GM19452 (cell line): ENCODE results near the gene RAD1.

Experiments
- ATAC-seq: cut with Tn5 transposase; IDR thresholded peaks from one replicate; pipeline ENCODE4 v1.9.1; 2021; ENCODE audit not compliant: unreplicated experiment

The RAD1 gene

DNA sequence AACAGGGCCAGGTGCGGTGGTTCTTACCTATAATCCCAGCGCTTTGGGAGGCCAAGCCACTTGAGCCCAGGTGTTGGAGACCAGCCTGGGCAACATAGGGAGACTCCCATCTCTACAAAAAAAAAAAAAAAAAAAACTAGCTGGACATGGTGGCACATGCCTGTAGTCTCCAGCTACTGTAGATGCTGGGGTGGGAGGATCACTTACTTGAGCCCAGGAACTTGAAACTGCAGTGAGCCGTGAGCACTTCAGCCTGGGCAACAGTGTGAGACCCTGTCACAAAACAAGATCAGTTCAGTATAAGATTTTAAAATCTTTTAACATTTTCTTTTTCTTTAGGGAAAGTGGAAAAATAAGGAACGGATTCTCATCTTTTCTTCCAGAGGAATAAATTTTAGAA lies 2.7 kb upstream of the RAD1 start:
- ATAC-seq: no peak

DNA sequence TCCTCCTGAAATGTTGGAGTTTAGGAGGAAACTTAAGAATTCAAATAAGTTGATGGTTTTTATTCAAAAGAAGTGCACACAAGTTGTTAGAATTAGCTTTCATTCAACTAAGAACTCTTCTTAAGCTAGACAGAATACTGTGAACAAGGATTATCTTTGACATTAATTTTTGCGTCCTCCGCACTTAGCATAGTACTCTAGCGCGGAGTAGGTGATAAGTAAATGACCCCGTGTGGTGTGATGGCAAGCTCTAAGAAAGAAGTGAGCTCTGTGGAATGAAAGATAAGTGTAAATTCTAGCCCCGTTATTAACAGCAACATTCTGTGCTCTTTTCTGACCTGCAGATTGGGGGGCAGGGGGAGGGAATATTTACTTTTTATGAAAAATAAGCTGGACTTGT lies 1.2 kb upstream of the RAD1 start:
- ATAC-seq: no peak

DNA sequence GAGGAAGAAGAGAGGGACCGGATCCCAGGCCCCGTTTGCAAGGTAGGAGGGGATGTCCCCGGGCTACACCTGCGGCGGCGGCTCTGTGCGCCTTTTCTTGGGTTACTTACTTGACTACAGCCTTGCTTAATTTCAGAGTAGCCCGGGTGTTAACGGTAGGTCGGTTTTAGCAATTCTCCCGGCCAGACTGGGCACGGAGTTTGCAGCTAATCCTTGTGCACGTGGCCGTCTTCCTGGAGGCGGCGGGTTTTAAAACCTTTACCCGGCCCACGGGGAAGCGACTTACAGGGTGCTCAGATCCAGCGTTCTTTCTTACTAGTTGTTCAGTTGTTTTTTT lies 520 bp upstream of the RAD1 start:
- peak; percentile 14 for ATAC-seq

DNA sequence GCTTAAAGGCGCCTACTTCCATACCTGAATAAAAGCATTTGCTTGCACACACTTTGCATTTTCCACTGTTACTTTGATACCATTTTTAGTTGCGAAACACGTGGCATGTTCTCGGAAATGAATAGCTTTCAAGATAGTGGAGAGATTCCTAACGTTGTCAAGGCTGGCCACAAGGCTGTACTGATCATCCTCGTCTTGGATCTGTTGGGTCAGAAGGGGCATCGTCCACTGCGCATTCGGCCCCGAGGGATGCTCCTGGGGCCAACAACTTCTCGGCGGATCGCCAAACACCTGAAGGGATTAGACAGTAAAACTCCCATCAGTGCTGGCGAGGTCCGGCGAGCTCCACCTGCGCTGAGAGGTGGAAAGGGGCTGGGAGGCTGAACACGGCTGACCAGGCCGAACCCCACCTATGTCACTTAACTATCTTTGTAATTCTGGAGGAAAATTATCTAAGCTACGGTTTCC lies 599 bp downstream of the RAD1 start:
- ATAC-seq: peak; percentile 14

DNA sequence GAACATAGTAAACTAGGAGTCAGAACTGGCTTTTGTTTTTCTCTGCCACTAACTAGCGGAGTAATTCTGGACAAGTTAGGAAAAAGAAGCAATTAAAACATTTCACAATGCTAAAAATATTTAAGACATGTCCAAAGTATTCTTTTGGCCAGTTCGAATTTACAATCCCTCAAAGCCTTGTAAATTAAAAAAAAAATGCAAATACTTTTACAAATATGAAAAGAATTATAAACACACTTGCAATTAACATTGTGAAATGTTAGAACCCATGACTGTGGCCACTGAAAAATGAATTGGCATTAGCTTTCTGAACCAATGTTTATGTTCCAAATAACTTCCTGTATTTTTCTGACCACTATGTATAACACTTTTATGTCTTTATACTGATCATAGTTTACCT lies 2.2 kb downstream of the RAD1 start:
- no peak for ATAC-seq

DNA sequence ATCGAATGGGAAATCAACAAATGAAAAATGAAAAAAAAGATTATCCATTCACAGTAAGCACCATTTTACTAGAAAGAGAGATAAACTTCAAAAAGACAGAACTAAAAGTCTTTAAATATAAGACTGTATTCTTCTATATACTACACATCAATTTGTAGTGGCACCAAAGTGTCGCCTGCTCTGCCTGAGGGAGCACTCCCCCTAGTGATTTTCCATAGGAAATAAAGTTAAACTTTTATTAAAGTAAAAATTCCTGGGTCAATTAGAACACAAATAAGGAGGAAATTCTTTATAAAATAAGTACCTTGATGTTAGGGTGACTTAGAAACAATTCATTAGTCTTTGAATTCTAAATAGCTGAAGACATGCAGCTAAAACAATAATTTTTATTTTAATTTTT lies 9.7 kb downstream of the RAD1 start:
- ATAC-seq: no peak

DNA sequence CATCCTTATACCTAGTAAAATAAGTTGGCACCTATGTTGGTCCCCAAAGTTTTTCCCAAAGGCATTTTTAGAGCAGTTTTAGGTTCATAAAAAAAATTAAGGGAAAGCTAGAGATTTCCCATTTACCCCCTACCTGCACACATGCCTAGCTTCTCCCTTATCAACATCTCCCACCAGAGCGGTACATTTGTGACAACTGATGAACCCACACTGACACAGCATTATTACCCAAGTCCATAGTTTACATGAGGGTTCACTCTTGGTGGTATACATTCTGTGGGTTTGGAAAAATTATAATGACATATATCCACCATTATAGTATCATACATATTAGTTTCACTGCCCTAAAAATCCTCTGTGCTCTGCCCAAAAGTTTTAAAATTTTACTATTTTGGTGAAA lies 12.0 kb downstream of the RAD1 start:
- no peak for ATAC-seq

DNA sequence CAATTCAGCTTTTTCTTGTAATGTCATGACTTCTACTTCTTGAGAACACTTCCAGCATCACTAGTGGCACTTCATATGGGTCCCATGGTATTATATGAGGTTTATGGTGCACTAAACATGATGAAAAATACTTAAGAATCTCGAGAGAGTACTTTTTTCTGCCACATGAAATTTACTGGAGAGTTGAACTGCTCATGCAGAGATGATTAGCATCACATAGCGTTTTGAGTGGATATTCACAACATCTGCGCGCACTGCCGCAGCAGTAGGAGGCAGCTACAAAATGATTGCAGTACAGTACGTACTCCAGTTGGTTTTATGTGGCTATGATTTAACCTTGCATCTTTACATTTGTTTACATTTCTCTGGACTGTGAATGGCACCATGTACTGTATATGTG lies 14.7 kb downstream of the RAD1 start:
- no peak for ATAC-seq

DNA sequence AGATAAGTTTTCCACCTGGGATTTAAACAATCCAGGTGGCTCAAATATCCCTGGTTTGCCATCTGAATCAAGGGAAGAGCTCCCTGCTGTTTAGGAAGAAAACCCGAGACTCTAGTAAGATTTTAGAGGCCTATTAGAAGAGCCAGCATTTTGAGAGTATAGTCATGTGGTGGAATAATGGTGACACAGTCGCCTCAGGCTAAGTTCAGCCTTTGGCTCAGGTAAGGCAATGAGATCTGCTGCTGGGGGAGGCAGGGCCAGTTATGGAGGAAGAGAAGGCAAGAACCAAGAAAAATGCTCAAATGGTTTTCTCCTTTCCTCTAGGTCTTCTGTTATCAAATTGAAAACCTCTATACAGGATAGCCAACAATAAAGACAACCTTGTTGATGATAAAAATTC lies 16.2 kb downstream of the RAD1 start:
- no peak for ATAC-seq

DNA sequence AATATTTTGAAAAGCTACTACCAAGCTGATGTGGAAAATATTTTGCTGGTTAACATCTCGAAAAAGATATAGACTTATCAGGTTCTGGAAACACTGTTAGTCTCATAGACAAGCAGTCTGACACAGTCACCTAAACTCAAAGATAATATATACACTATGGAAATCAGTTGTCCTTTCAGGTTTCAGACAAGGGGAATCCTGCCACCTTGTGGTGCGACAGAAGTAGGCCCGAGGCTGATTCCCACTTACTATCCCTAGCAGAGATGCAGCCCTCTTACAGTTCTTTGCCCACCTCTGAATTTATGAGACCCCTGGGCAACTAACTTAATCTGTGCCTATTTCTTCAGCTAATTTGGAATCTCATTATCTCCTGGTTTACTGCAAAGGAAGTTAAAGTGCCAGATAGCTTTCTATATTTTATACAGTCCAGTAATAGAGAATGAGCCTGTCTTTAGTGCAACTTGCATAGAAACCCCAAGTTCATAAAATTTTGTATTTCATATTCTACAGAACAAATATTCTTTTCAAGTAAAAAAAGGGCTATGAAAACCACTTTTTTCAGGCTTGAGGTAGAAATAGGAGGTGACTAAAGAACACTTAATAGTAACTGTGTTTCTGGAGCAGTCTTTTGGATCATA lies 16.9 kb downstream of the RAD1 start:
- no peak for ATAC-seq

DNA sequence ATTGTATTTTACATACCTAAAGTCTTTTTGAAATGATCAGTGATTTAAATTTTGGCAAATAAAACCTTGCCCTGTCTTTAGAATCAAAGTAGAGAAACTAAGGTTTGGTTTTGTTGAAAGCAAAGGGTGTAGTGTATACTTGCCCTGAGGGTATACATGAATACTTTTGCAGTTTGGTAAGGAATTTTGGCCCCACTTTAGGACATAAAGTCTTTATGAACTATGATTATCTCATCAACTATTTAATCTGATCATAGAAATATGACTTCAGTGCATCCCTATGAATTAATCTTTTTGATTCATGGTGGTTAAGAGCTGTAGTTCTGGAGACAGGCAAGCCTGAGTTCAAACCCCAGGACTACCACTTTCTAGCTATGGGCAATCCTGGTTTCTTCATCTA lies 17.7 kb downstream of the RAD1 start:
- ATAC-seq: no peak

DNA sequence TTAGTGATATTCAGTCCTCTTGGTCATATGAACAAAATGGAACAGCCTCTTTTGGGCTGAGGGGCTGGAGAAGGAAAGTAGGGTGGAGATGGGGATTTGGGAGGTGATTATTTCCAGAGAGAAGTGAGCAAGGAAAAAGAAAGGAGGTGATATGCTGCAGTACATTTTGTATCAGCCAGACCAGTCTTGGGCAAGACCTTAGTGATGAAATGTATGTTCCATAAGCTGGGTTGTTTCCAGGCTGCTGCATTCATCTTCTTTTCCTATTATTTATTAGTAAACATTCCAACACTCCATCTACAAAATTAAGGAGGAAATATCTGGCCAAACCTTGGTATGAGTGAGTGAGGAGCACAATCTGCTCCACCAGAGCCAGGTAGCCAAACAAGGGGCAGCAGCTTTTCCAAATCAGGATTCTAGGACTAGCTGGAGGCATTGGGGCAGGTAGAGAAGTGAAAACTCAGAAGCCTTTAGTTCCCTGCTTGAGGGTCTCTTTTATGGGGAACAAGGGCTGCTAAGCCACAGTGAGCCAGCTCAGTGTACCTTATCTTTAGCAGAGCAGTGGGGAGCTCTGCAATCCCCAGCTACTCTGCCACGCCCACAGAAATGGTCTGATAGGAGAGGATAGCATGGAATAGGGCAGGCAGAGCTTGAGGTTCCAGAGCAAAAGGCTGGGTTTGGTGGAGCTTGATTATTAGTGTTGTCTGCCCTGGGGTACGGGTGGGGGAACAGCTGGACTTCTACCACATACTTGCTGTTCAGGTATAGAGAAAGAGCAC lies 19.5 kb downstream of the RAD1 start:
- no peak for ATAC-seq

DNA sequence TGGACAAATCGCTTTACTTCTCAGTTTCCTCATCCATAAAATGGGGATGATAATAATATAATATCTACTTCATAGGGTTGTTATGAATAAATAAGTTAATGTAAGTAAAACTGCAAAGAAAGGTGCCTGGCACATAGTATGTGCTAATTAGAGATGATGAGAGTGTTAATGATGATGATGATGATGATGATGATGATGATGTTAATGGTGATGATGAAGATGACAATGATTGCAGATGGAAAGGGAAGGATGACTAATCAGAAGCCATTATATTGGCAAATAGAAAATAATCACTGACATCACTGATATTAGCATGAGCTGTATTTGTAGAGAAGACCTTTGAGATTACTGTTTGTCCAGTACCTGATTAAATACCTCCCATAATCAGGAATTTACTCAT lies 20.6 kb downstream of the RAD1 start:
- ATAC-seq: no peak

DNA sequence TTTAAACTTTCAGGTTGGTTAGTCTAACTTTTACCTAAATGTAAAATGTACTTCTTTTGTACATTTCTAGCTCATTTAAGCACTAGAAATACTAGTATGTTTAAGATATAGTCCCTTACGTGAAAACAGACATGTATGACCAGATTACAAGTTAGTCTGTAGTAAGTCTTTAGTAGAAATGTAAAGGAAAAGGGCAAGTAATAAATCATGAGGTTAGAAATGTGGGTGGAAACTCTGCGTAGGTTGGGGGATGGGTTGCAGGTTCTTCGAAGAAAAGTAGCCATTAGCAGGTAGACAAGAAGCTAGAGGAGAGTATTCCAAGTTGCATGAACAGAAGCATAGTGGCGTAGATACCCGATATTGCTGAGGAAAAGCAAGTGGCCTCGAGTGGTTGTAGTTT lies 22.9 kb downstream of the RAD1 start:
- ATAC-seq: no peak

DNA sequence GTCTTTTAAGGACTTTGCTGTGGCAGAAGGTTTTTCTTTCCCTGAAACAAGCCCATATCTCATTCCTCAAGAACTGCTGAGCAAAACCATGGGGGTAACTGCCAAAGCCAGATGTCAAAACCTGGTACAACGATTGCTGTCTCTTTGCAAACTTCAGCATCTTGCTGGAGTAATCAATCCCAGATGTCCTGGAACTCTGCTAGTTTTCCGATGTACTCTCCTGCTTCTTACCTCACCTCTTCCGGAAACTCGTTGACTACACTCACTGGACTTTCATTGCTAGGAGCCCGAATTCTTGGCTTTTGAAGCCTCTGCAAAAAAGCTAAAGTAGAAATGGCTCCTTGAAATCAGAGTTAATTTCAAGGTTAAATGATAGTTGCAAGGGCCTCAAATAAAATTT lies 23.3 kb downstream of the RAD1 start:
- no peak for ATAC-seq

DNA sequence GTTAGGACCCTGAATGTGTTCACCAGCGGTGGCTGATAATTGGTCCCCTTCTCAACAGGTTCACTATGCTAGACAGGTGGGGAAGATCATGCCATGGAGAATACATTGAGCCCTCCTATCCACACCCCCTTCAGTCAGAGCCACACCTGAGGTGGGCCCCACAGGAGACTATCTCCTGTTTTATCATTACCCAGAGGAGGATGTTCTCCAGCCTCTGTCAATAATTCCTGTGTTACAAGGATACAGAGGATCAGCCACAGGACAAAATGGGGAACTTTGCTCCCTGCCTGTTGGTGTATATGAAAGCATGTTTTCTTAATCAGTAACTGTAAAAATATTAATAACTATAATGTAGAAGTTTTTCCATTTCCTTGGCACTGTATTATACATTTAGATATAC lies 25.9 kb downstream of the RAD1 start:
- ATAC-seq: no peak

DNA sequence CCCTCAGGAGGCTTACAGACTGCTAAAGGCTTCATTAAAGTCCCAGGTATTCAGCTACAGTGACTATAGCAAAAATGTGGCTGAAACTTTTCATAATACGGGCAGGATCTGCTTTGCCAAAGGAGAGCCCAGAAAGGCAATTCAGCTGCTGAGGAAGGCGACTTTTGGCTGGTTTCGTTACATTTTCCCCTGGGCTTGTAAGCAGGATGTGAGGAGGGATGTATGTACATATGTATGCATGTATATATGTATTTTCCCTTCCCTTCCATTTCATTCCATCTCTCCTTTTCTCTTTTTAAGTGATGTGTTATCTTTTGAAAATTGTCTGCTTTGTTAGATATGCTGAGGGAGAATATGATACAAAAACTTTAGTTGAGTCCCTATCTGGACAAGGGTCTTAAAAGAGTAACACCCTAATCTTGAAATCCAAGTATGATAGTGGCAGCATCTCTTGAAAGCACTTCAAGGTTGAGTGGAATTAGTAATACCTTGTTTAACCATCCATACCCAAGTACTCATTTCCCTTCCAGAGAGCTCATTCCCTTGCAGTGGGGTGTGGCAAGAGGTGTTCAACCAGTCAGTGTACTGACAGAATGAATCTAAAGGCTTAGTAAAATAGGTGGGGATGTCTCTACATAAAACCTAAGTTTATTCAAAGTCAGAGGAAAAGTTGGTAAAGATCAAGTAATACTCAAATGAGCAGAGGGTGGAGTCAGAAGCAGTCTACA lies 28.7 kb downstream of the RAD1 start:
- ATAC-seq: no peak

DNA sequence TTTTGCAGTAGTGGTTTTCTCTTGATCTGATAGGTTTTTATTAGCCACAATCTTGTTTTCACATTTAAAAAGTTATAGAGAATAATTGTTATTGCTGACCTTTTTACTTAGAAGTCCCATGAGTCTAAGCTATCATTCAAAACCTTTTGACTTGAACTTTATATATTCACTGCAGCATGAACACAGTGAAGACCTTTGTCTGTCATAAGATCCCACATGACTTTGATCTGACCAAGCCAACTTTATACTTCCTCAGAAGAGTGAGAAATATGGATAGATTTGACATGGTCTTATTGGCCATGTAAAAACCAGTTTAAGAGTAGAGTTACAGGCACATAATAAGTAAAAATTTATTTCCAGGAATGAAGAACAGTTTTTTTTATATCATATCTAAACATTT lies 34.1 kb downstream of the RAD1 start:
- ATAC-seq: no peak

DNA sequence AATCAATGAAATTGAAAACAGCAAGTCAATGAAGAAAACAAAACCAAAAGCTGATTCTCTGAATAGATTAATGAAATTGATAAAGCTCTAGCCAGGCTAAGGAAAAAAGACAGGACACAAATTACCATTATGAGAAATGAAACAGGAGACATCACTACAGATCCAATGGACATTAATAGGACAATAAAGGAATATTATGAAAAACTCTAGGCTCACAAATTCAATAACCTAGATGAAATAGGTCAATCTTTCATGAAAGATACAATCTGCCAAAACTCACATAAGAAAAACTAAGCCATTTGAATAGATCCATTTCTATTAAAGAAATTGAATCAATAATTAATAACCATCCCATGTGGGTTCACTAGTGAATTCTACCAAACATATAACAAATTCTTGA lies 39.0 kb downstream of the RAD1 start:
- no peak for ATAC-seq

DNA sequence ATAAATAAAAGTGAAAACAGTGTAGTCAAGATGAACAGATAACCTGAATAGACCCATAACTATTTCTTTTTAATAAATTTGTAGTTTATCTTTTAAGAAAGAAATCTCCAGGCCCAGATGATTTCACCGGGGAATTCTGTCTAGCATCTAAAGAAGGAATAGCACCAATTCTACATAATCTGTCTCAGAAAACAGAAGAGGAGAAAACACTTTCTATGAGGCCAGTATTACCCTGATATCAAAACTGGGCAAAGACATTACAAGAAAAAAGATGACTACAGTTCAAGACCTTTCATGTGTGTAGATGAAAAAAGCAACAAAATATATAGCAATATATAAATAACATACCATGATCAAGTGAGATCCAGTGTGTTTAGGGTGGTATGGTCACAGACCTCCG lies 44.9 kb downstream of the RAD1 start:
- no peak for ATAC-seq

DNA sequence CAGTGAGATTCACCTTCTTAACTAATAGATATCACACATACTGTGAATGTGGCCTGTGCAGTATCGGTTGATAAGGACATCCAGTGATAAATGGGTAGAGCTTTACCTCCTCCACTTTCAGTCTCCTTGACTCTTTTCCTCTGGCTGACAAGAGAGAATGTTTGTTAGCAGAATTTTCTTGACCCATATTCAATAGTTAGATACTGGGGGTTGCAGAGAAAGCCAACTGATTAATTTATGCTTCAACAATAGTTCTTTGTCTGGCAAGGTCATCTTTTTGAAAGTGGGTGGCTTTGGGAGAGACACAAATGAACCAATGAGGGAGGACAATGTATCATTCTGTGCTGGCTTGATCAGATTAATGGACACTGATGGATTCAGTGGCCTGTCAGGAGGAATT lies 46.0 kb downstream of the RAD1 start:
- no peak for ATAC-seq

DNA sequence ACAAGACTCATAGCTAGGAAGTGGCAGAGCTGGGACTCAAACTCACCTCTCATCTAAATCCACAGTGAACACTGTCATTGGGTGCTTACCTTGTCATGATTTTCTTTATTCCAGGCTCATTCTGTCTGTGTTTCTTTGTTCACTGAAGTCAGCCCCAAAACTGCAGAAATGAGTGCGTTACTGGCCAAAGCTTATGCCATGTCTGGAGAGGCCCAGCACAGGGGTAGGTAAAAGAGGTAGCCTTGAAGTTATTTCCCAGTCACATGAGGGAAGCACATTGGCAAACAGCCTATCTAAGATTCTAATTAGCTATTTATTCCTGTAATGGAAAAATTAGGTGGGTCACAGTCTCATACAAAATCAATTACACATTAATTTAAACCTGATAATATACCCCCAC lies 46.5 kb downstream of the RAD1 start:
- ATAC-seq: no peak
